SU-DHL-6 (cell line): Measurements from ENCODE around the gene ZFYVE27.

Source experiments
- EZH2phosphoT487 ChIP-seq: fragments of 200-600 bp; sonication (generic), shearing (Covaris generic); conservative IDR thresholded peaks from 2 replicates; pipeline ENCODE4 v1.6.1; 2018; ENCODE audit warnings: mild to moderate bottlenecking, antibody characterized with exemption, low read length, moderate library complexity, mixed read lengths
- TF ChIP-seq, protein P1 (sequence below): fragments of 200-600 bp; sonication (generic); IDR thresholded peaks from one replicate; pipeline ENCODE4 v1.5.1; 2017; ENCODE audit warnings: antibody characterized with exemption, mild to moderate bottlenecking, low read length, moderate library complexity; ENCODE audit not compliant: insufficient read depth, poor library complexity, severe bottlenecking

DNA sequence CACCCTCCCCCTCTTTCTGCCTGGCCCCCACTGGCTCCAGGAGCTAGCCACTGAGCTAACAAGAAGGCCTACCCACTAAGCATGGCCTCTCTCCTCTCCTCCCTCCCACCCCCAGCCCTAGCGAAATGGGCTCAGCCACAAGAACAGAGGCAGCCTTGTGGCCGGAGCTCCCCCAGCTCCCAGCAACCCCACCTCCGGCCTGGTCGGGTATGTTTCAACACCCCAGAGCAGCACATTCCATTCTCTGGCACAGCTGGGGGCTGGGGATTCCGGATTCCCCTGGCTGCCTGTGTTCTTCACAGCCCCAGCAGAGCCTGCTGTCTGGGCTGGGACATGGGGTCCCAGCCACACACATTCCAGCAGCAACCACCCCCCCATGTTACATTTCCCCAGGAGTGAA lies 25.9 kb downstream of the ZFYVE27 start:
- TF ChIP-seq, protein P1, sequence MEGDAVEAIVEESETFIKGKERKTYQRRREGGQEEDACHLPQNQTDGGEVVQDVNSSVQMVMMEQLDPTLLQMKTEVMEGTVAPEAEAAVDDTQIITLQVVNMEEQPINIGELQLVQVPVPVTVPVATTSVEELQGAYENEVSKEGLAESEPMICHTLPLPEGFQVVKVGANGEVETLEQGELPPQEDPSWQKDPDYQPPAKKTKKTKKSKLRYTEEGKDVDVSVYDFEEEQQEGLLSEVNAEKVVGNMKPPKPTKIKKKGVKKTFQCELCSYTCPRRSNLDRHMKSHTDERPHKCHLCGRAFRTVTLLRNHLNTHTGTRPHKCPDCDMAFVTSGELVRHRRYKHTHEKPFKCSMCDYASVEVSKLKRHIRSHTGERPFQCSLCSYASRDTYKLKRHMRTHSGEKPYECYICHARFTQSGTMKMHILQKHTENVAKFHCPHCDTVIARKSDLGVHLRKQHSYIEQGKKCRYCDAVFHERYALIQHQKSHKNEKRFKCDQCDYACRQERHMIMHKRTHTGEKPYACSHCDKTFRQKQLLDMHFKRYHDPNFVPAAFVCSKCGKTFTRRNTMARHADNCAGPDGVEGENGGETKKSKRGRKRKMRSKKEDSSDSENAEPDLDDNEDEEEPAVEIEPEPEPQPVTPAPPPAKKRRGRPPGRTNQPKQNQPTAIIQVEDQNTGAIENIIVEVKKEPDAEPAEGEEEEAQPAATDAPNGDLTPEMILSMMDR = no peak
- no peak for TF ChIP-seq EZH2phosphoT487
